NK-92 treated with Interleukin-12 subunit alpha and Interleukin-12 subunit beta, amount 100 ng/mL, for 24 hours (cell line): ENCODE measurements around the gene CNTNAP1.
"Not testable (repeated sequence)": the region's sequence is repeated elsewhere in the genome, so short reads cannot be mapped to it uniquely, and the experiment has no call there.

ENCODE experiments used
- DNase-seq: peaks from one replicate; lab custom pipeline; 2025; lab: John Stamatoyannopoulos, UW

CNTNAP1 gene

GRCh38 chr17:42740699-42741098 lies 58.4 kb downstream of the CNTNAP1 start:
- DNase-seq = no peak

- DNase-seq = not testable (repeated sequence)
Observed at GRCh38 chr17:42742916-42743315, 60.6 kb downstream of the CNTNAP1 start.

GRCh38 chr17:42743595-42744282 lies 61.4 kb downstream of the CNTNAP1 start:
- no peak for DNase-seq

- DNase-seq = peak; percentile 81
Observed at GRCh38 chr17:42744283-42744805, 62.0 kb downstream of the CNTNAP1 start.

- peak; percentile 89 for DNase-seq
Observed at GRCh38 chr17:42744806-42745617, 62.7 kb downstream of the CNTNAP1 start, which contains the start of gene EZH1. EZH1 (minus strand) TSS chr17:42745040; CDS start chr17:42728941, 16,099 bp downstream.

- DNase-seq = no peak
Observed at GRCh38 chr17:42748202-42748907, 66.0 kb downstream of the CNTNAP1 start.

- DNase-seq = no peak
Observed at GRCh38 chr17:42748908-42749798, 66.8 kb downstream of the CNTNAP1 start.
